Loucy (cell line): ENCODE data around the gene RAD51C.
"Not testable (repeated sequence)": the region's sequence is repeated elsewhere in the genome, so short reads cannot be mapped to it uniquely, and the experiment has no call there.

Experiments
- H2AFZ ChIP-seq: fragments of 200-600 bp; sonication (generic); 2 replicates; pipeline ENCODE4 v1.6.0; 2016; ENCODE audit warnings: antibody characterized with exemption, mild to moderate bottlenecking, low read length, moderate library complexity
- H3F3A ChIP-seq: fragments of 200-600 bp; 2 replicates; pipeline ENCODE4 v1.6.0; 2016; ENCODE audit warnings: antibody characterized with exemption, low read depth, mild to moderate bottlenecking
- H3K27me3 ChIP-seq: fragments of 200-600 bp; sonication (generic); 2 replicates; pipeline ENCODE4 v1.6.1; 2014; ENCODE audit warnings: low read length, mild to moderate bottlenecking; ENCODE audit not compliant: insufficient read depth, poor library complexity, severe bottlenecking
- H3K36me3 ChIP-seq: fragments of 200-600 bp; sonication (generic); 2 replicates; pipeline ENCODE4 v1.6.1; 2016; ENCODE audit warnings: low read length; ENCODE audit not compliant: insufficient read depth
- H3K4me1 ChIP-seq: fragments of 200-600 bp; sonication (generic); 2 replicates; pipeline ENCODE4 v1.5.1; 2014; ENCODE audit warnings: low read length, mild to moderate bottlenecking; ENCODE audit not compliant: insufficient read depth, poor library complexity, severe bottlenecking
- H3K4me2 ChIP-seq: fragments of 200-600 bp; sonication (generic); 2 replicates; pipeline ENCODE4 v1.6.0; 2014; ENCODE audit warnings: antibody characterized with exemption, low read length, low read depth, mild to moderate bottlenecking; ENCODE audit not compliant: poor library complexity, severe bottlenecking
- H3K4me3 ChIP-seq: fragments of 200-600 bp; sonication (generic); 2 replicates; pipeline ENCODE4 v1.5.1; 2014; ENCODE audit warnings: low read length, mild to moderate bottlenecking, mixed read lengths; ENCODE audit not compliant: poor library complexity, severe bottlenecking
- H3K79me2 ChIP-seq: fragments of 200-600 bp; sonication (generic); 2 replicates; pipeline ENCODE4 v1.6.1; 2014; ENCODE audit warnings: low read length; ENCODE audit not compliant: insufficient read depth
- H3K9ac ChIP-seq: fragments of 200-600 bp; sonication (generic); 2 replicates; pipeline ENCODE4 v1.6.0; 2014; ENCODE audit warnings: mild to moderate bottlenecking, low read depth, low read length, moderate library complexity; ENCODE audit not compliant: poor library complexity, severe bottlenecking
- H3K9me2 ChIP-seq: fragments of 200-600 bp; sonication (generic); replicated peaks from 2 replicates; pipeline ENCODE4 v1.6.1; 2016; ENCODE audit warnings: low read depth, low read length, mixed read lengths
- H3K9me3 ChIP-seq: fragments of 200-600 bp; sonication (generic); 2 replicates; pipeline ENCODE4 v1.6.1; 2014; ENCODE audit warnings: mild to moderate bottlenecking, antibody characterized with exemption, low read length, low read depth; ENCODE audit not compliant: insufficient read depth
- H4K20me1 ChIP-seq: fragments of 200-600 bp; sonication (generic); 2 replicates; pipeline ENCODE4 v1.6.0; 2014; ENCODE audit warnings: antibody characterized with exemption, low read length, mild to moderate bottlenecking; ENCODE audit not compliant: insufficient read depth, poor library complexity, severe bottlenecking
- EZH2phosphoT487 ChIP-seq: fragments of 200-600 bp; IDR thresholded peaks from 2 replicates; pipeline ENCODE4 v1.6.1; 2018; ENCODE audit warnings: antibody characterized with exemption, mild to moderate bottlenecking, moderate library complexity, borderline replicate concordance
- TF ChIP-seq, protein P1 (sequence below): fragments of 200-600 bp; sonication (generic); conservative IDR thresholded peaks from 2 replicates; pipeline ENCODE4 v1.5.1; 2014; ENCODE audit warnings: mild to moderate bottlenecking, antibody characterized with exemption, low read length

Gene RAD51C

GRCh38 chr17:58671969-58672368 is 20.4 kb upstream of the RAD51C start:
- Histone ChIP-seq H3K79me2 (no peaks in the 10 kb centered on the region), H3K27me3 (no peaks in the 10 kb centered on the region), H3K9me2 (no peaks in the 10 kb centered on the region), H2AFZ (no peak overlapping the region), H3K9me3 (no peaks in the 10 kb centered on the region), H3K4me2 (no peak overlapping the region), H3K4me1 (no peaks in the 10 kb centered on the region), H3K4me3 (no peak overlapping the region), H4K20me1 (no peaks in the 10 kb centered on the region), H3K9ac (no peak overlapping the region), H3K36me3 (no peaks in the 10 kb centered on the region), H3F3A (no peaks in the 10 kb centered on the region)
- TF ChIP-seq, protein P1, sequence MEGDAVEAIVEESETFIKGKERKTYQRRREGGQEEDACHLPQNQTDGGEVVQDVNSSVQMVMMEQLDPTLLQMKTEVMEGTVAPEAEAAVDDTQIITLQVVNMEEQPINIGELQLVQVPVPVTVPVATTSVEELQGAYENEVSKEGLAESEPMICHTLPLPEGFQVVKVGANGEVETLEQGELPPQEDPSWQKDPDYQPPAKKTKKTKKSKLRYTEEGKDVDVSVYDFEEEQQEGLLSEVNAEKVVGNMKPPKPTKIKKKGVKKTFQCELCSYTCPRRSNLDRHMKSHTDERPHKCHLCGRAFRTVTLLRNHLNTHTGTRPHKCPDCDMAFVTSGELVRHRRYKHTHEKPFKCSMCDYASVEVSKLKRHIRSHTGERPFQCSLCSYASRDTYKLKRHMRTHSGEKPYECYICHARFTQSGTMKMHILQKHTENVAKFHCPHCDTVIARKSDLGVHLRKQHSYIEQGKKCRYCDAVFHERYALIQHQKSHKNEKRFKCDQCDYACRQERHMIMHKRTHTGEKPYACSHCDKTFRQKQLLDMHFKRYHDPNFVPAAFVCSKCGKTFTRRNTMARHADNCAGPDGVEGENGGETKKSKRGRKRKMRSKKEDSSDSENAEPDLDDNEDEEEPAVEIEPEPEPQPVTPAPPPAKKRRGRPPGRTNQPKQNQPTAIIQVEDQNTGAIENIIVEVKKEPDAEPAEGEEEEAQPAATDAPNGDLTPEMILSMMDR, result no peak
- TF ChIP-seq EZH2phosphoT487, result no peak

GRCh38 chr17:58677194-58677880 is 15.1 kb upstream of the RAD51C start:
- no peak overlapping the region for H3K9ac ChIP-seq
- H3K4me3 ChIP-seq, result no peak overlapping the region
- TF ChIP-seq, protein P1, result no peak
- TF ChIP-seq EZH2phosphoT487, result no peak
- H3K9me2 ChIP-seq, result no peaks in the 10 kb centered on the region
- no peaks in the 10 kb centered on the region for H3K36me3 ChIP-seq
- H4K20me1 ChIP-seq, result no peaks in the 10 kb centered on the region
- H3K4me1 ChIP-seq, result peaks cover 3% of the 10 kb centered on the region
- no peak overlapping the region for H3K4me2 ChIP-seq
- no peaks in the 10 kb centered on the region for H3K79me2 ChIP-seq
- no peaks in the 10 kb centered on the region for H3K9me3 ChIP-seq
- H3K27me3 ChIP-seq, result peaks cover 4% of the 10 kb centered on the region
- no peak overlapping the region for H2AFZ ChIP-seq
- H3F3A ChIP-seq, result no peaks in the 10 kb centered on the region

- H3K4me3 ChIP-seq, H3K9me3 ChIP-seq, H2AFZ ChIP-seq, H3K36me3 ChIP-seq, H3K4me1 ChIP-seq, H3F3A ChIP-seq, H3K79me2 ChIP-seq, H3K4me2 ChIP-seq, H3K9me2 ChIP-seq, H4K20me1 ChIP-seq, H3K9ac ChIP-seq, H3K27me3 ChIP-seq: not testable (repeated sequence)
These were observed 14.1 kb upstream of the RAD51C start for GRCh38 chr17:58678287-58678686.
